Hematopoietic multipotent progenitor cell treated with erythropoietin and hydrocortisone succinate and interleukin-3 and kit ligand, for 4 days (in vitro differentiated cells): ENCODE results near the gene CTSO.
A peak's percentile ranks its signal among the peaks of the same experiment; 100 is the strongest.

Experiments used
- DNase-seq: peaks from one replicate; pipeline ENCODE4 v3.0.0-alpha.2; 2015

Gene CTSO

DNA sequence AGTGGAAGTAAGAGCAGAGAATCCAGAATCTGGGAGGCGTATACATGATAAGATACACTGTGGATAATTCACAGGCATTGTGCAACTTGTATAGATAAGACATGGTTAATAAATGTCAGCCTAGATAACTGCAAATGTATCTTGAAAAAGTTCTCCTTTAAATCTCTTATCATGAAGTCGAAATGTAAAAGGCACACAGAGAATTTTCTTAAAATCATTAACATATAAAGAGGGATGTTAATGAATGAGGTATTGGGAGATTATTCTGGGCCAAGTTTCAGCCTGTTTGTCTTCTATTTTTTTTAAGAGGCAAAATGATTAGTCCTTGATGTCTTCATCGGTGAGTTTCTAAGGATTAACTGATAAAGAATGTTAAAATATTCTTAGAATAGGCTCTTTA, 49.3 kb downstream of the CTSO start:
- no peak for DNase-seq

DNA sequence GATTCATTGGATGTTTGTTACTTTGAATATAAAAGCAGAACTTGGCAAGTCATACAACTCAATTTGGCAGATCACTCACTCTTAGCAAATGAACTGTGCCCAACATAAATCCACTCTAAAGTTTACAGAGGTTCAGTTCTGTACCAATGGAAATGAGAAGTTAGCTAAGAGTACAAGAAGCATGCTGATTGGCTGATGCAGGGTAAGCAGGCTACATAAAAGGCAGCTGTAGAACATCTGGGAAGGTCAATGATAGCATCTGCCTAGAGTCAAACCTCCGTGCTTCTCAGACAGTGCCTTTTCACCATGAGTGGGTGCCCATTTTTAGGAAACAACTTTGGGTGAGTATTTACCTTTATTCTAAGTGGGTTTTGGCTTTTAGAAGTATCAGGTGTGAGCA, 50.2 kb downstream of the CTSO start, which contains the start of gene TDO2:
TSS of gene TDO2 (plus strand) at position 244 of the 400 bp plus-strand sequence. CDS start at position 307, 63 bp downstream.
- no peak for DNase-seq

DNA sequence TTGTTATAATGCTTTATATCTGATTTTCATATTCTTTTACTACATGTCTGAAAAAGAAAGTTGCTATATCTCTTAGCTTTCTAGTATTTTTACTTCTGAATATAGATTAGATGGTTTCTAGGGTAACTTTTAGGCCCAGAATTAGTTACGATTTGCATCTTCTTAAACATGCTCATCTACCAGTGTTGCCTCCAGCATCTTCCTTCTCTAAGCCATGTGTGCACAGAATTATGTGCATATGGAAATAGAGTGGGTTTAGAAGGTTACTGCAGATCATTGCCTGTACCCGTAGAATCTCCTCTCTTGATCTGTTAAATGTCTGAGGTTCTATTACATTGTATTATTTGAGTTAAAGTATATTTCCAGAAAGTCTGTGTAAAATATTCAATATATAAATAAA, 52.7 kb downstream of the CTSO start:
- no peak for DNase-seq

DNA sequence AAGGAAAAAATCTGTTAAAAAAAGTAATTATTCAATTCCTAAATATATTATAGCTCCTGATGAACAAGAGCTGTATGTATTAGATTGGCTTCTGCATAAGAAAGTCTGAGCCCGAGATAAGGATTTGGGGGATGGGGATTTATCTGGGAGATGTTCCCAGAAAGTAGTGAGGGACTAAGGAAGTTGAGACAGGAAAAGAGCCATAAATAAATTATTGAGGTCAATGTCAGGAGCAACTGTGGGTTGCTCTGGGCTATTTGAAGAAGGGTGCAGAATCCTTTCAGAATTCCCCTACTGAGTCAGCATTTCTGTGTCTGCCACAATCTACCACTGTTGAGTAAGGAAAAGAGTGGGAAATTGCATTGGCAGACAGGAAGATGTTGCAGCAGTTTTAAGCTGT, 53.3 kb downstream of the CTSO start:
- no peak for DNase-seq

DNA sequence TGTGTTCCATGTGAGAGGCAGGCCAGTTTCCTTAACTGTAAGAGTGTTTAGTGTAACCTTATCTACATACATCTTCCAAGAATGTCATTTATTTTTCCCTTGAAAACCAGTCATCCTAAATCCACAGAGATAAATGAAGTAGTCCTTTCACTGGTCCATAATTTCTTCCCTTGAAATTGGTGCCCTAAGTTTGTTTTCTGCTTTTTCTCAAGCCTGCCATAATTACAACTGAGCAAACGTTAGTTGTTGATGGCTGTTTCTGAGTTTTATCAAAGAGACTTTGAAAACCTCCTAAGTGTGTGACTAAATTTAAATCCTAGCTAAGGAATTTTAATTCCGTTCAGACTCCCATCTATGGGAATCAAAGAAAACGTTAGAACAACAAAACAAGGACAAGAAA, 53.8 kb downstream of the CTSO start:
- DNase-seq = no peak

DNA sequence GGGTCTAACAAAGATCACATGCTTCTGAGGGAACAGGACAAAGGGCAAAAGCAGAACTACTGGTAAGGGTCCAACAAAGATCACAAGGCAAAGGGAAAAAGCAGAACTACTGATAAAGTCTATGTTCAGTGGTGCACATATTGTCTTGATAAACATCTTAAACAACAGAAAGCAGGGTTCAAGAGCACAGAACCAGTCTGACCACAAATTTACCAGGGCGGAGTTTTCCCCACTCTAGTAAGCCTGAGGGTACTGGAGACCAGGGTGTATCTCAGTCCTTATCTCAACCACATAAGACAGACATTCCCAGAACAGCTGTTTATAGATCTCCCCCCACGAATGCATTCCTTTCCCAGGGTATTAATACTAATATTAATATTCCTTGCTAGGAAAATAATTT, 55.3 kb downstream of the CTSO start:
- peak; percentile 55 for DNase-seq

DNA sequence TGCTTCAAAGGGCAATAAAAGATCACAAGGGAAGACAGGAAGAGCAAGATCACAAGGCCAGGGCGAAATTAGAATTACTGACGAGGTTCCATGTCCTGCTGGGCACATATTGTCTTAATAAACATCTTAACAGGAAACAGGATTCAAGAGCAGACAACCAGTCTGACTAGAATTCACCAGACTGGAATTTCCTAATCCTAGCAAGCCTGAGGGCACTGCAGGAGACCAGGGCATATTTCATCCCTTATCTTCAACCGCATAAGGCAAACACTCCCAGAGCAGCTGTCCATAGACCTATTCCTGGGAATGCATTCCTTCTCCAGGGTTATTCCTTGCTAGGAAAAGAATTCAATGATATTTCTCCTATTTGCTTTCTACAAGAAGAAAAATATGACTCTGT, 62.6 kb downstream of the CTSO start:
- DNase-seq = no peak

DNA sequence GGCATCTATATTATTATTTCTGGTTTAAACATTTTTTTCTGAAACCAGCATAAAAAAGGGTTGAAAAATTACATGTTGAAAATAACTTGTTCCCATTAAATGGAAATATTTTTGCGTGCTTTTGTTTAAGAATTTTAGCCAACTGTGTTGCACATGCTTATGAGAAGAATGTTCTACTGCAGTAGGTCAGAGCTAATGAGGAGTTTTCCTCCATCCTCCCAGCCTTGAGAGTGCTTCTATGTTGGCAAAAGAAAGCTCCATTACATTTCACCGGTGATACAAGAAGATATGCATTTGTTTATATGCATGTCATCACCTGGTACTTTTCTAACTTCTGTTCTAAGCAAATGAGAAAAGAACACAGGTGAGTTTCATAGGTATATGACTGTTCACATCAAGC, 63.7 kb downstream of the CTSO start:
- DNase-seq = no peak

DNA sequence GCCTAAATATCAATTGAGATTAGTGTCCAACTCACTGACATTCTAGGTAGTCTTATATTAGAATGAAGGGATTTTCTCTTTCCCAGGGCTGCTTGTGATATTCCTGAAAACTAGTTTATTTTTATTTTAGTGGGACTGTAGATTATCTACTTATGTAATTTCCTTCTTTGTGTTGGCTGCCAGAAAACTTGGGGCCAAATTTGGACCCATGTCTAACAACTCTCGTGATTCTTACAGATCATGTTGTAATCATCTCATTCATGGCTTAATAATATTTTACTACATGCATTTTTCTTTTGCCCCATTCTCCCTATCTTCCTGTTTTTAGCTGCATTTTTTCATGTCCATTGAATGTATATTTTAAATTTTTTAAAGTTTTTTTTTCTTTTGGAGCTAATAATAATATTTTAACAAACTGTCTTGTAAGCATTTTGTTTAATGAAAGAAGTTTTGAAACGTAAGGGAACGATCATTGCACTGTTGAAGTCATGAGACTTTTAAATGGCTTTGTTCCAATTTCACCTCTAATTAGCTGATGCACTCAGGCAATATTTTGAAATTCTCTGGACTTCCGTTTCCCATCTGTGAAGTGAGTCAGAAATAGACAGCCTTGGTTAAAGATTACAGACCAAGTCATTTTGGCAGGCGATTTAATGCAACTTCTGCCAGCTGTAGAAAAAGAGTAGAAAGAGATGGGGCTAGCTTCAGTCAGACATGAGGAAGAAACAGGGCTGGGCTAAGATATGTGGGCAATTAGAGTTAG, 64.5 kb downstream of the CTSO start:
- DNase-seq = peak; percentile 6

DNA sequence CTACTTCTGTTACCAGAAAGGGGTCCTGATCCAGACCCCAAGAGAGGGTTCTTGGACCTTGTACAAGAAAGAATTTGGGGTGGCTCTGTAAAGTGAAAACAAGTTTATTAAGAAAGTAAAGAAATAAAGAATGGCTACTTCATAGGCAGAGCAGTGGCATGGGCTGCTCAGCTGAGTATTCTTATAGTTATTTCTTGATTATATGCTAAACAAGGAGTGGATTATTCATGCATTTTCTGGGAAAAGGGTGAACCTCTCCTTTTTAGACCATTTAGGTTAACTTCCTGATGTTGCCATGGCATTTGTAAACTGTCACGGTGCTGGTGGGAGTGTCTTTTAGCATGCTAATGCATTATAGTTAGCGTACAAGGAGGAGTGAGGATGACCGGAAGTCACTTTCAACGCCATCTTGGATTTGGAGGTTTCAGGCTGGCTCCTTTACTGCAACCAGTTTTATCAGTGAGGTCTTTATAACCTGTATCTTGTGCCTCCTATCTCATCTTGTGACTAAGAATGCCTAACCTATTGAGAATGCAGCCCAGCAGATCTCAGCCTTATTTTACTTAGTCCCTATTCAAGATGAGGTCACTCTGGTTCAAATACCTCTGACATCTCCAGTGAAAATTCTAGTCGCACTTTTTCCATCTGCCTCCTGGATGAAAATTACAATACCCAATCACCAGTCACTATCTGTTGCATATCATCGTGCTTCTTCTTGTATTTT, 65.7 kb downstream of the CTSO start:
- no peak for DNase-seq

DNA sequence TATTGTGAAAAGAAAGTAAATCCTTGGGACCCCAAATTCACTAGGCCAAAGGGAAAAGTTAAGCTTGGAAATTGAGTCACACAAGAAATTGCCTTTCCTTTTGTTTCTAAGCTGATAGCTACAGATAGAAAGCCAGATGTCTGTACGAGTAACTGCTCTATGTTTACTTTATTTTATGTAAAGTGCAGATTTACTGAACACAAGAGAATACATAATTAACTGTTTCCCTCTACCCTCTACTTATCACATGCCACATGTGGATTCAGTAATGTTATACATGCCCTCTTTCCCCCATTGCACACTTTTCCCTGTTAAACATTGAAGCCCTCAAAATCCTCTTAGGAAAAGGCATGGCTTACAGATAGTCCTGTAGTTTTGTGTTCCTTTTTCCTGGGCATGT, 66.6 kb downstream of the CTSO start:
- no peak for DNase-seq

DNA sequence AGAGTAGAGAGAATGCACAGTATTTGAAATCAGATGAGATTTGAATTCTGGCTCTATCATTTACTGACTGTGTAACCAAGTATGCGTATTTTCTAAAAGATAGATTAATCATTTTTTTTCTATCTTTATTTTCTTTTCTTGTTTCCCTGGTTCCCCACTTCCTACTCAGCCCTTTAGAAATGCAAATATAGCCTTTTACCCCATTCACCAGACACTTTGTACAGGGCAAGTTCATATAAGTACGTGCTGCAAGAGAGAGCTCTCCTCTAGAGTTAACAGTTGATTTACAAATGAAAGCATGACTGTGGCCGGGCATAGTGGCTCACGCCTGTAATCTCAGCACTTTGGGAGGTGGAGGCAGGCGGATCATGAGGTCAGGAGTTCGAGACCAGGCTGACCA, 68.0 kb downstream of the CTSO start:
- DNase-seq = no peak

DNA sequence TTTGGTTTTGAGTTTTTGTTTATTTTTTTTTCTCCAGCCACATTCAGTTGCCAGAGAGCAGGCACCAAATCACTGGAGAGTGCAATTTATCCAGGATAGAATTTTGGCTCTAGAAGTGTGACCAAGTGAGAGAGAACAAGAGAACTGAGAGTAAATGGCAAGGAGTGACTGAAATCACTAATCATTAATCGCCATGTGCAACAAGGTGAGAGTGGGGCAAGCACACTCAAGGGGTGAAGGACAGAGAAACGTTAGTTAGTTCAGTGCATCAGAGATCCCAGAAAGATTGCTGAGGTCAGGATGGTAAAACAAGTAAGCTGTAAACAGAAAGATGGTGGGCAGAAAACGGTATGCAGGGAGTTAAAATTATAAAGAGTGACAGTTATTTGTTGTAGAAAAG, 69.8 kb downstream of the CTSO start:
- no peak for DNase-seq

DNA sequence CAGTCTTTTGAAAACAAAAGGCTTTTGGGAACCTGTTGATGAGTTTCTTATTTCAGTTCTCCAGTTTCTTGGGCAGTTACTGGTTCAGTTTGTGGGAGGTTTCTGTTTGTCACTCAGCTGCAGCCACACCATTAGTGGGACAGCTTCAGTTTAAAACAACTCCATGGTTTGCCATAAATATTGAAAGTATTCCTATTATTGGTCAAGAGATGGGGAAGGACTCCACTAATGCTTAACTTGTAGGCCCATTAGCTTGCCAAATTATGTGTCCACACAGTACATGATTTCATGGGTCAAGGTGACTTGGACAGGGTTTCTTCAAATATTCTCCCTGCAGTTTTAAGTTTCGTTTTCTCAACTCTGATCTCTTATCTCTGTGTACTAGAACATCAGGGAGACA, 72.1 kb downstream of the CTSO start:
- DNase-seq = no peak

DNA sequence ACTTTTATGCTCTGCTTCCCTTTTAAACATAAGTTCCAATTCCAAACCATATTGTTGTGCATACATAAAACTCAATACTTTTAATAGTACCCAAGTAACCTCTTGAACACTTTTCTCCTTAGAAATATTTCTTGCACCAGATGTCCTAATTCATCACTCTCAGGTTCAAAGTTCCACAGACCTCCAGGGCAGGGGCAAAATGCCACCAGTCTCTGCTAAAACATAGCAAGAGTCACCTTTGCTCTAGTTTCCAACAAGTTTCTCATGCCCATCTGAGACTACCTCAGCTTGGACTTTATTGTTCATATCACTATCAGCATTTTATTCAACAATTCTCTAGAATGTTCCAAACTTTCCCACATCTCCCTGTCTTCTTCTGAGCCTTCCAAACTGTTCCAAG, 73.9 kb downstream of the CTSO start:
- DNase-seq = no peak

DNA sequence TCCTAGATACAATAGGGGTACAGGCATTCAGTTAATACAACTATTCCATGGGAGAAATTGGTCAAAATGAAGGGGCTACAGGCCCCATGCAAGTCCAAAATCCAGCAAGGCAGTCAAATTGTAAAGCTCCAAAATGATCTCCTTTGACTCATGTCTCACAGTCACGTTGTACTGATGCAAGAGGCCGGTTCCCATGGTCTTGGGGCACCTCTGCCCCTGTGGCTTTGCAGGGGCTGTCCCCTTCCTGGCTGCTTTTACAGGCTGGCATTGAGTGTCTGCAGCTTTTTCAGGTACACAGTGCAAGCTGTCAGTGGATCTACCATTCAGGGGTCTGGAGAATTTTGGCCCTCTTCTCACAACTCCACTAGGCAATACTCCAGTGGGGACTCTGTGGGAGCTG, 75.1 kb downstream of the CTSO start:
- DNase-seq = no peak

DNA sequence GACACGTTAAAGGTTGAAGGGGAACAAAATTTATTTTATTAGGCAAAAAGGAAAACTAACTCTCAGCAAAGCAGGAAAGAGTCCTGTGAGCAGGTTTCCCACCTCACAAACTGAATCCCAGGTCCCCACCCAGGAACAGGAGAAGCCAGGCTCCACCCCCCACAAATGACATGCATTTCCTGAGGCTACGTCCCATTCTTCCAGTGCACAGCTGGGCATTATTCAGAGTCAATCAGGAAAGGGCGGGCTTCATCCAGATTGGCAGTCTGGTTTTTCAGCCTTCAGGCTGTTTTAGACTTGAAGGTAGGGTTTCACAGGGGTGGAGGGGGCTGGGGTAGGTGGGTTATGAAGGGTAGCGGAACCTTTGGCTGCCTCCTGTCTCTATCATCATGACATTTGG, 75.7 kb downstream of the CTSO start:
- no peak for DNase-seq

DNA sequence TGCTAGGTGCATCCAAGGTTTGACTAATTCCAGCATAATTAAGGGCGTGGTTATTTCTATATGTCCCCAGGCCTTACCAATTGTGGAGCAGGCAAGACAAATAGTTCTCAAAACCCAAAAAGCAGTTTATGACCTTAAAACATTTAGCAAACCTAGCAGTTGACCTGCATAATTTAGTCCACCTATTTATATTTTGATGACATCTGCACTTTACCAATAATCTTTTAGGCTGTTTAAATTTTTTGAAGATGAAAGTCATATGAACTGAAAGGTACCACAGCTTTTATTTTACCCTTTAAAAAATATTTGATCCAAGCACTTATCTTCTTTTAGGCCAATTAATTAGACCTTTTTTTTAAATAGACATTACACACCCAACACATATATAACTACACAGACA, 77.8 kb downstream of the CTSO start:
- no peak for DNase-seq
